K562 (cell line): ENCODE results near the gene MMP21. TPM values are rescaled to one million over a fixed set of nuclear protein-coding genes. Genes with fewer than 3 reads are reported as not detected.

ENCODE experiments used
- HDGF ChIP-seq: fragments of 450-650 bp; IDR thresholded peaks from 2 replicates; pipeline ENCODE4 v1.6.1; 2016
- KDM2B ChIP-seq: fragments of 250-450 bp; sonication (Bioruptor Pico); IDR thresholded peaks from 2 replicates; pipeline ENCODE4 v1.8.0; 2021; ENCODE audit warnings: mild to moderate bottlenecking, moderate library complexity
- PHF20 ChIP-seq: fragments of 450-650 bp; IDR thresholded peaks from 2 replicates; pipeline ENCODE4 v1.6.1; 2018; ENCODE audit not compliant: partially characterized antibody
- RBM15 ChIP-seq: fragments of 200-400 bp; formaldehyde crosslinking; IDR thresholded peaks from 2 replicates; pipeline ENCODE4 v1.6.1; 2018; ENCODE audit warnings: mild to moderate bottlenecking, low read length, moderate library complexity; ENCODE audit not compliant: insufficient read depth
- TAF15 ChIP-seq: fragments of 200-400 bp; formaldehyde crosslinking; IDR thresholded peaks from 2 replicates; pipeline ENCODE4 v1.6.1; 2017; ENCODE audit warnings: mild to moderate bottlenecking, low read depth, low read length, moderate library complexity
- polyA plus RNA-seq, 8 experiments: library from polyadenylated mRNA; depleted of rRNA in 4 of 8; stranded (reverse) in 5 of 8; unstranded in 3 of 8; fragments of >200 nt; fragmentation: Nextera tagmentation in 2 of 8; fragmentation: Illumina TruSeq in 1 of 8; extraction: Ambion mirVana in 2 of 8; extraction: Trizol in 1 of 8; gene quantifications; 2 replicates each; pipeline versions ENCODE4 v1.2.1 to v1.2.3, GENCODE V29; 2011 to 2014; ENCODE audit warnings: inconsistent platforms in 1 of 8, missing spikeins in 1 of 8
- total RNA-seq, 7 experiments: library from RNA; depleted of rRNA in 6 of 7; stranded (reverse); fragments of >200 nt in 6 of 7; fragmentation: Illumina TruSeq in 2 of 7; extraction: Trizol in 2 of 7; gene quantifications; 2 replicates each; pipeline versions ENCODE4 v1.2.1 to v1.2.3, GENCODE V29; 2011 to 2021; ENCODE audit warnings: low replicate concordance in 1 of 7
- TF ChIP-seq, protein P1 (sequence below): fragments of 200-600 bp; sonication (generic); IDR thresholded peaks from one replicate; pipeline ENCODE4 v1.6.1; 2012; ENCODE audit warnings: mild to moderate bottlenecking, low read depth, low read length, inconsistent platforms
- TF ChIP-seq, protein P2 (sequence below): fragments of 250-450 bp; sonication (Bioruptor Pico); IDR thresholded peaks from 2 replicates; pipeline ENCODE4 v1.8.0; 2021; ENCODE audit warnings: mild to moderate bottlenecking, moderate library complexity
- TF ChIP-seq, protein P3 (sequence below): sonication (generic); formaldehyde crosslinking; IDR thresholded peaks from 2 replicates; pipeline ENCODE4 v1.8.0; 2022; ENCODE audit warnings: missing genetic modification reagents, mild to moderate bottlenecking, borderline replicate concordance

The MMP21 gene
- total and polyA plus RNA-seq, 9 of the 15 experiments (the other 6 are each of a cell fraction or from before 2014, with no cell fraction given) = not detected

DNA sequence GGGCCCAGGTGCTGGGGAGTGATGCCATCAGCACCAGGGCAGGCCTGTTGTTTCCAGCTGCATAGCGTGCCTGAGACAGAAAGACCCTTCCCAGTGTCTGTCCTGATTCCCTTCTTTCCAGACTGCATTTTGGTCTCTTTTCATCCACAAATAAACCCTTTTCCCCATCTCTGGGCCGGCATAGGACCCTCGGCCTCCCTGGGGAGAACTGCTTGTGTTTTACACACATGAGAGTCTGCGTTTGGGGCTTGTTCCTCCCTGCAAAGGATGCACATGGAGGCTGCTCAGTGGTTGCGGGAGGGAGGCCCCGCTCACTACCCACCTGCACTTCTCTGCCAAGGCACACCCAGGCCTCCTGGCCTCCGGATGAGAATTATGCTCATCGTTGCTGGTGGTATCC is 5.8 kb upstream of the MMP21 start (continued):
- TF ChIP-seq, protein P1, sequence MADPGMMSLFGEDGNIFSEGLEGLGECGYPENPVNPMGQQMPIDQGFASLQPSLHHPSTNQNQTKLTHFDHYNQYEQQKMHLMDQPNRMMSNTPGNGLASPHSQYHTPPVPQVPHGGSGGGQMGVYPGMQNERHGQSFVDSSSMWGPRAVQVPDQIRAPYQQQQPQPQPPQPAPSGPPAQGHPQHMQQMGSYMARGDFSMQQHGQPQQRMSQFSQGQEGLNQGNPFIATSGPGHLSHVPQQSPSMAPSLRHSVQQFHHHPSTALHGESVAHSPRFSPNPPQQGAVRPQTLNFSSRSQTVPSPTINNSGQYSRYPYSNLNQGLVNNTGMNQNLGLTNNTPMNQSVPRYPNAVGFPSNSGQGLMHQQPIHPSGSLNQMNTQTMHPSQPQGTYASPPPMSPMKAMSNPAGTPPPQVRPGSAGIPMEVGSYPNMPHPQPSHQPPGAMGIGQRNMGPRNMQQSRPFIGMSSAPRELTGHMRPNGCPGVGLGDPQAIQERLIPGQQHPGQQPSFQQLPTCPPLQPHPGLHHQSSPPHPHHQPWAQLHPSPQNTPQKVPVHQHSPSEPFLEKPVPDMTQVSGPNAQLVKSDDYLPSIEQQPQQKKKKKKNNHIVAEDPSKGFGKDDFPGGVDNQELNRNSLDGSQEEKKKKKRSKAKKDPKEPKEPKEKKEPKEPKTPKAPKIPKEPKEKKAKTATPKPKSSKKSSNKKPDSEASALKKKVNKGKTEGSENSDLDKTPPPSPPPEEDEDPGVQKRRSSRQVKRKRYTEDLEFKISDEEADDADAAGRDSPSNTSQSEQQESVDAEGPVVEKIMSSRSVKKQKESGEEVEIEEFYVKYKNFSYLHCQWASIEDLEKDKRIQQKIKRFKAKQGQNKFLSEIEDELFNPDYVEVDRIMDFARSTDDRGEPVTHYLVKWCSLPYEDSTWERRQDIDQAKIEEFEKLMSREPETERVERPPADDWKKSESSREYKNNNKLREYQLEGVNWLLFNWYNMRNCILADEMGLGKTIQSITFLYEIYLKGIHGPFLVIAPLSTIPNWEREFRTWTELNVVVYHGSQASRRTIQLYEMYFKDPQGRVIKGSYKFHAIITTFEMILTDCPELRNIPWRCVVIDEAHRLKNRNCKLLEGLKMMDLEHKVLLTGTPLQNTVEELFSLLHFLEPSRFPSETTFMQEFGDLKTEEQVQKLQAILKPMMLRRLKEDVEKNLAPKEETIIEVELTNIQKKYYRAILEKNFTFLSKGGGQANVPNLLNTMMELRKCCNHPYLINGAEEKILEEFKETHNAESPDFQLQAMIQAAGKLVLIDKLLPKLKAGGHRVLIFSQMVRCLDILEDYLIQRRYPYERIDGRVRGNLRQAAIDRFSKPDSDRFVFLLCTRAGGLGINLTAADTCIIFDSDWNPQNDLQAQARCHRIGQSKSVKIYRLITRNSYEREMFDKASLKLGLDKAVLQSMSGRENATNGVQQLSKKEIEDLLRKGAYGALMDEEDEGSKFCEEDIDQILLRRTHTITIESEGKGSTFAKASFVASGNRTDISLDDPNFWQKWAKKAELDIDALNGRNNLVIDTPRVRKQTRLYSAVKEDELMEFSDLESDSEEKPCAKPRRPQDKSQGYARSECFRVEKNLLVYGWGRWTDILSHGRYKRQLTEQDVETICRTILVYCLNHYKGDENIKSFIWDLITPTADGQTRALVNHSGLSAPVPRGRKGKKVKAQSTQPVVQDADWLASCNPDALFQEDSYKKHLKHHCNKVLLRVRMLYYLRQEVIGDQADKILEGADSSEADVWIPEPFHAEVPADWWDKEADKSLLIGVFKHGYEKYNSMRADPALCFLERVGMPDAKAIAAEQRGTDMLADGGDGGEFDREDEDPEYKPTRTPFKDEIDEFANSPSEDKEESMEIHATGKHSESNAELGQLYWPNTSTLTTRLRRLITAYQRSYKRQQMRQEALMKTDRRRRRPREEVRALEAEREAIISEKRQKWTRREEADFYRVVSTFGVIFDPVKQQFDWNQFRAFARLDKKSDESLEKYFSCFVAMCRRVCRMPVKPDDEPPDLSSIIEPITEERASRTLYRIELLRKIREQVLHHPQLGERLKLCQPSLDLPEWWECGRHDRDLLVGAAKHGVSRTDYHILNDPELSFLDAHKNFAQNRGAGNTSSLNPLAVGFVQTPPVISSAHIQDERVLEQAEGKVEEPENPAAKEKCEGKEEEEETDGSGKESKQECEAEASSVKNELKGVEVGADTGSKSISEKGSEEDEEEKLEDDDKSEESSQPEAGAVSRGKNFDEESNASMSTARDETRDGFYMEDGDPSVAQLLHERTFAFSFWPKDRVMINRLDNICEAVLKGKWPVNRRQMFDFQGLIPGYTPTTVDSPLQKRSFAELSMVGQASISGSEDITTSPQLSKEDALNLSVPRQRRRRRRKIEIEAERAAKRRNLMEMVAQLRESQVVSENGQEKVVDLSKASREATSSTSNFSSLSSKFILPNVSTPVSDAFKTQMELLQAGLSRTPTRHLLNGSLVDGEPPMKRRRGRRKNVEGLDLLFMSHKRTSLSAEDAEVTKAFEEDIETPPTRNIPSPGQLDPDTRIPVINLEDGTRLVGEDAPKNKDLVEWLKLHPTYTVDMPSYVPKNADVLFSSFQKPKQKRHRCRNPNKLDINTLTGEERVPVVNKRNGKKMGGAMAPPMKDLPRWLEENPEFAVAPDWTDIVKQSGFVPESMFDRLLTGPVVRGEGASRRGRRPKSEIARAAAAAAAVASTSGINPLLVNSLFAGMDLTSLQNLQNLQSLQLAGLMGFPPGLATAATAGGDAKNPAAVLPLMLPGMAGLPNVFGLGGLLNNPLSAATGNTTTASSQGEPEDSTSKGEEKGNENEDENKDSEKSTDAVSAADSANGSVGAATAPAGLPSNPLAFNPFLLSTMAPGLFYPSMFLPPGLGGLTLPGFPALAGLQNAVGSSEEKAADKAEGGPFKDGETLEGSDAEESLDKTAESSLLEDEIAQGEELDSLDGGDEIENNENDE = no peak
- TF ChIP-seq, protein P2, sequence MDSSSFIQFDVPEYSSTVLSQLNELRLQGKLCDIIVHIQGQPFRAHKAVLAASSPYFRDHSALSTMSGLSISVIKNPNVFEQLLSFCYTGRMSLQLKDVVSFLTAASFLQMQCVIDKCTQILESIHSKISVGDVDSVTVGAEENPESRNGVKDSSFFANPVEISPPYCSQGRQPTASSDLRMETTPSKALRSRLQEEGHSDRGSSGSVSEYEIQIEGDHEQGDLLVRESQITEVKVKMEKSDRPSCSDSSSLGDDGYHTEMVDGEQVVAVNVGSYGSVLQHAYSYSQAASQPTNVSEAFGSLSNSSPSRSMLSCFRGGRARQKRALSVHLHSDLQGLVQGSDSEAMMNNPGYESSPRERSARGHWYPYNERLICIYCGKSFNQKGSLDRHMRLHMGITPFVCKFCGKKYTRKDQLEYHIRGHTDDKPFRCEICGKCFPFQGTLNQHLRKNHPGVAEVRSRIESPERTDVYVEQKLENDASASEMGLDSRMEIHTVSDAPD (CRISPR knock-in tag) = no peak
- TF ChIP-seq HDGF (no peak), RBM15 (no peak), KDM2B (CRISPR knock-in tag) (no peak), PHF20 (no peak), TAF15 (no peak)
- TF ChIP-seq, protein P3, sequence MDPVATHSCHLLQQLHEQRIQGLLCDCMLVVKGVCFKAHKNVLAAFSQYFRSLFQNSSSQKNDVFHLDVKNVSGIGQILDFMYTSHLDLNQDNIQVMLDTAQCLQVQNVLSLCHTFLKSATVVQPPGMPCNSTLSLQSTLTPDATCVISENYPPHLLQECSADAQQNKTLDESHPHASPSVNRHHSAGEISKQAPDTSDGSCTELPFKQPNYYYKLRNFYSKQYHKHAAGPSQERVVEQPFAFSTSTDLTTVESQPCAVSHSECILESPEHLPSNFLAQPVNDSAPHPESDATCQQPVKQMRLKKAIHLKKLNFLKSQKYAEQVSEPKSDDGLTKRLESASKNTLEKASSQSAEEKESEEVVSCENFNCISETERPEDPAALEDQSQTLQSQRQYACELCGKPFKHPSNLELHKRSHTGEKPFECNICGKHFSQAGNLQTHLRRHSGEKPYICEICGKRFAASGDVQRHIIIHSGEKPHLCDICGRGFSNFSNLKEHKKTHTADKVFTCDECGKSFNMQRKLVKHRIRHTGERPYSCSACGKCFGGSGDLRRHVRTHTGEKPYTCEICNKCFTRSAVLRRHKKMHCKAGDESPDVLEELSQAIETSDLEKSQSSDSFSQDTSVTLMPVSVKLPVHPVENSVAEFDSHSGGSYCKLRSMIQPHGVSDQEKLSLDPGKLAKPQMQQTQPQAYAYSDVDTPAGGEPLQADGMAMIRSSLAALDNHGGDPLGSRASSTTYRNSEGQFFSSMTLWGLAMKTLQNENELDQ (CRISPR knock-in tag) = no peak
